ENCODE measurements around the gene LRRC2. TPM values are rescaled to one million over a fixed set of nuclear protein-coding genes. Genes with fewer than 3 reads are reported as not detected.
A peak's percentile ranks its signal among the peaks of the same experiment; 100 is the strongest.

LRRC2 gene
- total RNA-seq, 1 donor from 2014 or later = not detected

- Mint-ChIP-seq H3K27me3 (peaks cover 11% of the 10 kb centered on the region), H3K36me3 (ENCODE audit: insufficient read depth) (no peaks in the 10 kb centered on the region), H3K4me1 (ENCODE audit: low read depth) (peaks cover 10% of the 10 kb centered on the region), H3K9me3 (ENCODE audit: low read depth) (no peaks in the 10 kb centered on the region), H3K27ac (no peak overlapping the region), H3K4me3 (ENCODE audit: low read depth) (no peak overlapping the region)
- TF ChIP-seq CTCF (IDR thresholded peaks at IDR 0.05; ENCODE audit: unreplicated experiment) = no peak
- DNase-seq (ENCODE audit: low spot score, unreplicated experiment) = no peak
Observed at GRCh38 chr3:46609944-46610722, 44.0 kb upstream of the LRRC2 start.

GRCh38 chr3:46609212-46609721 is 43.2 kb upstream of the LRRC2 start:
- H3K4me1 Mint-ChIP-seq (ENCODE audit: low read depth) = peaks cover 14% of the 10 kb centered on the region
- H3K27me3 Mint-ChIP-seq = peaks cover 11% of the 10 kb centered on the region

GRCh38 chr3:46607603-46608028 is 41.5 kb upstream of the LRRC2 start:
- Mint-ChIP-seq H3K27me3 (peaks cover 9% of the 10 kb centered on the region), H3K4me3 (ENCODE audit: low read depth) (no peak overlapping the region), H3K36me3 (ENCODE audit: insufficient read depth) (no peaks in the 10 kb centered on the region), H3K4me1 (ENCODE audit: low read depth) (peaks cover 14% of the 10 kb centered on the region), H3K27ac (no peak overlapping the region), H3K9me3 (ENCODE audit: low read depth) (no peaks in the 10 kb centered on the region)
- no peak for DNase-seq (ENCODE audit: low spot score, unreplicated experiment)
- TF ChIP-seq CTCF (IDR thresholded peaks at IDR 0.05; ENCODE audit: unreplicated experiment) = peak; percentile 45

More at GRCh38 chr3:46609212-46609721, 43.2 kb upstream of the LRRC2 start:
- H3K27ac Mint-ChIP-seq = no peak overlapping the region
- no peak for TF ChIP-seq CTCF (IDR thresholded peaks at IDR 0.05; ENCODE audit: unreplicated experiment)
- no peaks in the 10 kb centered on the region for H3K36me3 Mint-ChIP-seq (ENCODE audit: insufficient read depth)
- no peaks in the 10 kb centered on the region for H3K9me3 Mint-ChIP-seq (ENCODE audit: low read depth)
- H3K4me3 Mint-ChIP-seq (ENCODE audit: low read depth) = no peak overlapping the region
- no peak for DNase-seq (ENCODE audit: low spot score, unreplicated experiment)

GRCh38 chr3:46604127-46604526 is 38.0 kb upstream of the LRRC2 start:
- H3K27ac Mint-ChIP-seq = no peak overlapping the region
- no peaks in the 10 kb centered on the region for H3K36me3 Mint-ChIP-seq (ENCODE audit: insufficient read depth)
- H3K4me3 Mint-ChIP-seq (ENCODE audit: low read depth) = no peak overlapping the region
- no peak for DNase-seq (ENCODE audit: low spot score, unreplicated experiment)
- H3K9me3 Mint-ChIP-seq (ENCODE audit: low read depth) = no peaks in the 10 kb centered on the region
- H3K27me3 Mint-ChIP-seq = no peaks in the 10 kb centered on the region
- peaks cover 8% of the 10 kb centered on the region for H3K4me1 Mint-ChIP-seq (ENCODE audit: low read depth)
- TF ChIP-seq CTCF (IDR thresholded peaks at IDR 0.05; ENCODE audit: unreplicated experiment) = no peak

DNA sequence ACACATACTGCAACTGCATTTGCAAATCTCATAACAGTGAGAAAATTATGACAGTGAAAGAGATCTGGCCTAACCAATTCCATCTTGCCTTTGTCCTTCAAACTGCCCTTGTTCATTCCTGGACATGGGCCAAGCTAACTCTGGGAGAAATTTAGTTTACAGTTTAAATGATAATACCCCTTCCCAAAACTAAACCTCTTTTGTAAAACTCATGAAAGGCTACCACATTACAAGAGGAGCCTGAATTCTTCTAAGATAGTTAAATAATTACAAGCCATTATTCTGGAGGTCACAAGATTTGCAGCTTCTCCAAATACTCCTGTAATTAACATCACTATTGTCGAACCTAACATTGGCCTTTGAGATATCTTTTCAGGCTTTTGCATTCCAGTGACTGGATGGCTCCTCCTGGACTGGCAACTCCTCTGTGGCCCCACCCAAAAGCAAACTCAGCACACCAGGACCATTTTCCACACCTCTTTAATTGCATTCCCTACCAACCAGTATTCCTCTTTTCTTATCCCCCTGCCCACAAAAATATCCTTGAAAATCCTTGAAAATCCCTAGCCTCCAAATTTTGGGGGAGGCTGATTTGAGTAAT is 37.4 kb upstream of the LRRC2 start:
- Mint-ChIP-seq H3K27ac (no peak overlapping the region), H3K36me3 (ENCODE audit: insufficient read depth) (no peaks in the 10 kb centered on the region), H3K9me3 (ENCODE audit: low read depth) (no peaks in the 10 kb centered on the region), H3K4me1 (ENCODE audit: low read depth) (peaks cover 6% of the 10 kb centered on the region), H3K27me3 (no peaks in the 10 kb centered on the region), H3K4me3 (ENCODE audit: low read depth) (no peak overlapping the region)
- TF ChIP-seq CTCF (IDR thresholded peaks at IDR 0.05; ENCODE audit: unreplicated experiment) = no peak
- no peak for DNase-seq (ENCODE audit: low spot score, unreplicated experiment)

All from progenitor cell of endocrine pancreas (in vitro differentiated cells).